AG04449 (cell line): ENCODE measurements around the gene ATP6V1A.

Source experiments
- CTCF ChIA-PET: fragments of 350-600 bp; formaldehyde crosslinking; extraction: SDS; loops from one replicate; lab custom pipeline; 2021; ENCODE audit warnings: antibody characterized with exemption; lab: Yijun Ruan, JAX
- POLR2A ChIA-PET: fragments of 400-600, 350-600 bp; formaldehyde crosslinking; extraction: SDS; loops from one replicate; lab custom pipeline; 2020; ENCODE audit warnings: antibody characterized with exemption, inconsistent platforms; lab: Yijun Ruan, JAX
- DNase-seq: peaks from one replicate; pipeline ENCODE4 v3.0.0-alpha.2; 2010; ENCODE audit warnings: low read depth, low spot score
- H3K4me3 ChIP-seq: 2 replicates; pipeline ENCODE4 v1.5.1; 2011; ENCODE audit warnings: low read depth, mild to moderate bottlenecking, control low read depth, low read length
- TF ChIP-seq, protein P1 (sequence below): IDR thresholded peaks from one replicate; pipeline ENCODE4 v1.5.1; 2011; ENCODE audit warnings: mild to moderate bottlenecking, moderate library complexity, low read length, control low read depth, inconsistent platforms; ENCODE audit not compliant: insufficient read depth; ENCODE audit errors: missing control alignments

The ATP6V1A gene

DNA sequence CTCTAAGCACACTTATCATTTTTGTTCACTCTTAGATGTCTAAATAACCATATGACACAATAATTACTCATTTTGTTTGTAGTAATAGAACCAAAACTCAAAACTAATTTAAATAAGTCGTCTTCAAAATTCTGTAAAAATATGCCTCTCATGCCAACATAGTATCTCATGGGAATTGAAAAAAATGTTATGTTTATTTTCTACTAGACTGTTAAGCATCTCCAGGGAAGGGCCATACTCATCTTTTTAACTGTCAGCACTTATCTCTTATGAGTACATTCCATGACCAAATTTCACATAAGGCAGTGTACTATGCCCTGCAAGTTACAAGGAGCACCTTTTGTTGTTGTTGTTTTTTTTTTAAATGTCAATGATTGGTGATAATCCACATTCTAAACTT lies 32.1 kb upstream of the ATP6V1A start:
- ChIA-PET CTCF (interaction anchor here (2.0 kb wide), 1 partner anchor 21 kb away, joined by 8 read pairs; no protein-coding TSS in a partner anchor), POLR2A (no interaction called here)
- TF ChIP-seq, protein P1, sequence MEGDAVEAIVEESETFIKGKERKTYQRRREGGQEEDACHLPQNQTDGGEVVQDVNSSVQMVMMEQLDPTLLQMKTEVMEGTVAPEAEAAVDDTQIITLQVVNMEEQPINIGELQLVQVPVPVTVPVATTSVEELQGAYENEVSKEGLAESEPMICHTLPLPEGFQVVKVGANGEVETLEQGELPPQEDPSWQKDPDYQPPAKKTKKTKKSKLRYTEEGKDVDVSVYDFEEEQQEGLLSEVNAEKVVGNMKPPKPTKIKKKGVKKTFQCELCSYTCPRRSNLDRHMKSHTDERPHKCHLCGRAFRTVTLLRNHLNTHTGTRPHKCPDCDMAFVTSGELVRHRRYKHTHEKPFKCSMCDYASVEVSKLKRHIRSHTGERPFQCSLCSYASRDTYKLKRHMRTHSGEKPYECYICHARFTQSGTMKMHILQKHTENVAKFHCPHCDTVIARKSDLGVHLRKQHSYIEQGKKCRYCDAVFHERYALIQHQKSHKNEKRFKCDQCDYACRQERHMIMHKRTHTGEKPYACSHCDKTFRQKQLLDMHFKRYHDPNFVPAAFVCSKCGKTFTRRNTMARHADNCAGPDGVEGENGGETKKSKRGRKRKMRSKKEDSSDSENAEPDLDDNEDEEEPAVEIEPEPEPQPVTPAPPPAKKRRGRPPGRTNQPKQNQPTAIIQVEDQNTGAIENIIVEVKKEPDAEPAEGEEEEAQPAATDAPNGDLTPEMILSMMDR, result no peak
- no peak for DNase-seq
- H3K4me3 ChIP-seq, result no peak overlapping the region

DNA sequence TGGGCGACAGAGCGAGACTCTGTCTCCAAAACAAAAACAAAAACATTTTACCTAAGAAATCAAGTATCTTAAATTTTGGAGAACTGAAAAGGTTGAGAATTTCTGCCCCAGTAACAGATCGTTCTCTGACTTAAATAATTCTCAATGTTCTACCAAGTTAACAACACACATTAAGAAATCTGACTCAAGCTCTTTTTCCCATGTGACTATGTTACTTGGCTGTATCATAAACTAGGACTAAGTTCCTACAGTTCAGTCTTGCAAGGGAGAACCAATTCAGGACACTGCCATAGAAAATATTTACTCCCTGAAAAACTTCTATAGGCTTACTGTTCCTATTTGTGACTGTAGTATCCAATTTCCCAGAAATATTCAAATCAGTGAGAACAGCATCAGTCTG lies 29.5 kb upstream of the ATP6V1A start:
- no peak for DNase-seq
- TF ChIP-seq, protein P1, result no peak
- no peak overlapping the region for H3K4me3 ChIP-seq
- CTCF ChIA-PET, result interaction anchor here (1.8 kb wide), 1 partner anchor 19 kb away, joined by 6 read pairs; no protein-coding TSS in a partner anchor
- POLR2A ChIA-PET, result no interaction called here

DNA sequence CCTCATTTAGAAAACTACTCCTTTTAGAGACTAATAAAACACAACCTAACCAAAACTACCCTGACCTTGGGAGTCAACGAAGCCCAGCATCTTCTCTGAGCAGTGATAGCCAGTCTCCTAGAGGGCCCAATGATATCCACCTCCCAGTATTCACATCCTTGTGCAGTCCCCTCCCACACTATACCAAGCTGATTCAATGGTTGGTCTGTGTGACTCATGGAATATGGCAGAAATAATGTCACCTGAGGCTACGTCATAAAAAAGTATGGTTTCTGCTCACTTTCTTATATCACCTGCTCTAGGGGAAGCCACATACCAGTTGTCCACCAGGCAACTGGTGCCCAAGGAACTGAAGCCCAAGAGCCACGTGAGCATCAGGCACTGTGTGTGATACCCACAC lies 29.0 kb upstream of the ATP6V1A start:
- ChIA-PET CTCF (interaction anchor here (1.8 kb wide), 1 partner anchor 18 kb away, joined by 6 read pairs; no protein-coding TSS in a partner anchor), POLR2A (no interaction called here)
- no peak for DNase-seq
- TF ChIP-seq, protein P1, result no peak
- no peak overlapping the region for H3K4me3 ChIP-seq

DNA sequence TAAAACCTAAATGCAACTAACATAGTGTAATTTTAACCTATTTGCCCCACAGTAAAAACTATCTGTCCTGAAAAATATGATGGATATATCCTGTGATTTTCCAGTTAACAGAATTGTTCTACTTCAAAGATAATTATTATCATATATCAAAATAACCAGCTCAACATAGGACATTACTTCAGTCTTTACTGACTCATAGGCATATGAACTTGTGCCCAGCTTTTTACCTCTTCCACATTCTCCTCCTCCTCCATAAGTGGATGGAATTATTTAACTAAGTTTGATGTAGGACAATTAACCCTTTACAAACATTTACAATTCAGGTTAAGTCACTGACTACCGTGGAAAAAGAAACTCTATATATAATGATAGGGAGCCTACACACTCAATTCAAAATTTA lies 27.5 kb upstream of the ATP6V1A start:
- CTCF ChIA-PET, result interaction anchor here (1.2 to 3.5 kb wide), 3 partner anchors 11 to 21 kb away, joined by 3 to 22 read pairs (median 4); no protein-coding TSS in a partner anchor
- no peak for DNase-seq
- POLR2A ChIA-PET, result no interaction called here
- TF ChIP-seq, protein P1, result no peak
- no peak overlapping the region for H3K4me3 ChIP-seq

DNA sequence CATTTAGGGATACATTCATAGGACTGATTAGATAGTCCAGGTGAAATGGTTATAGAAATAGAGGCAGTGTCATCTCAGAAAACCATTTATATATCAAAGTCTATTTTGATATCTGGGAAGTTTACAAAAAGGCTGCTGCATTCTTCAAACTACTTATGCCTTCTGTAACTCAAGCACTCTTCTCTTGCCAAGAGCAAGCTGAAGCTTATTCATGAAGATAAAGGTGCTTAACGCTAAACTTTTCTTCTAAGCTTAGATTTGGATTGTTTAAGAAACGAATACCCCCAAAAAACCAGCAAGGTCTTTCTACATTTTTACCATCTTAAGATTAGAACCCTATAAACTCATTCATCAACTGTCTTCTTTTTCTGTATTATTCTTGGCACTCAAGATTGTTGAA lies 27.1 kb upstream of the ATP6V1A start:
- POLR2A ChIA-PET, result no interaction called here
- CTCF ChIA-PET, result interaction anchor here (1.2 to 3.5 kb wide), 3 partner anchors 17 to 25 kb away, joined by 3 to 22 read pairs (median 11); no protein-coding TSS in a partner anchor
- DNase-seq, result no peak
- TF ChIP-seq, protein P1, result no peak
- no peak overlapping the region for H3K4me3 ChIP-seq

DNA sequence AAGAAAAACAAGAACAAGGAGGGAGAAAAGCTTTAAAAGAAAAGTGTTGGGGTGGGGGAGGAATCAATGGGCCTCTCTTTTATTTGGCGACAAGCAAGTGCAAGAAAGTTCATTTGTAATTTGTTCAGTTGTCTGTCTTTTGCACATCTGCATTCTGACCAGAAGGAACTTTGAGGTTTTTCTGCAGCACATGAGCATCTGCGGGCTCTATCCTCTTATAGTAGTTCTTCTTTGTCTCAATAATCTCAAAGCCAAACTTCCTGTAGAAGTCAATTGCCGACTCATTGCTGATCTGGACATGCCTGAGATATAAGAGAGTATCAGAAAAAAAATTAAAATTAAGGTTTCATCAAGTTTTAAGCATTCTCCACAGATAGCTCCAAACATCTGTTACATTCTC lies 25.2 kb upstream of the ATP6V1A start:
- TF ChIP-seq, protein P1, result no peak
- no peak overlapping the region for H3K4me3 ChIP-seq
- POLR2A ChIA-PET, result no interaction called here
- CTCF ChIA-PET, result interaction anchor here (1.8 to 3.5 kb wide), 3 partner anchors 9 to 23 kb away, joined by 4 to 22 read pairs (median 11); no protein-coding TSS in a partner anchor
- DNase-seq, result no peak
